WTC11 (cell line): ENCODE data around the gene SPATA4. TPM values are rescaled to one million over a fixed set of nuclear protein-coding genes. Genes with fewer than 3 reads are reported as not detected.

ENCODE experiments used
- ATAC-seq: fragments of 200-7000 bp; cut with Tn5 transposase; 2 replicates; pipeline ENCODE4 v1.10.0; 2021; ENCODE audit warnings: mild to moderate bottlenecking, moderate library complexity
- CTCF ChIA-PET: fragments of 300-600 bp; sonication (Branson Sonifier 250); formaldehyde crosslinking; loops from one replicate; lab custom pipeline; 2021; ENCODE audit warnings: antibody characterized with exemption; lab: Charles Lee
- POLR2A ChIA-PET: fragments of 350-600 bp; sonication (Branson Sonifier 250); formaldehyde crosslinking; loops from one replicate; lab custom pipeline; 2021; ENCODE audit warnings: antibody characterized with exemption; lab: Charles Lee
- DNase-seq: peaks from one replicate; pipeline ENCODE4 v3.0.0; 2021; ENCODE audit warnings: low spot score
- H3K27ac Mint-ChIP-seq: 2 replicates; pipeline ENCODE4 v1.8.0; 2021; ENCODE audit warnings: mixed read lengths
- H3K27me3 Mint-ChIP-seq: 2 replicates; pipeline ENCODE4 v1.8.0; 2021; ENCODE audit warnings: low read depth, mild to moderate bottlenecking, moderate library complexity, mixed read lengths
- H3K36me3 Mint-ChIP-seq: 2 replicates; pipeline ENCODE4 v1.8.0; 2021; ENCODE audit warnings: mixed read lengths
- H3K4me1 Mint-ChIP-seq: 2 replicates; pipeline ENCODE4 v1.8.0; 2022; ENCODE audit warnings: mixed read lengths
- H3K4me3 Mint-ChIP-seq: 2 replicates; pipeline ENCODE4 v1.8.0; 2021; ENCODE audit warnings: mild to moderate bottlenecking, moderate library complexity, mixed read lengths
- H3K9me3 Mint-ChIP-seq: 2 replicates; pipeline ENCODE4 v1.8.0; 2021; ENCODE audit warnings: mixed read lengths
- CREB1 ChIP-seq: sonication (generic); formaldehyde crosslinking; IDR thresholded peaks from 2 replicates; pipeline ENCODE4 v1.8.0; 2023; ENCODE audit warnings: mild to moderate bottlenecking, missing genetic modification reagents
- ELF4 ChIP-seq: sonication (generic); formaldehyde crosslinking; IDR thresholded peaks from 2 replicates; pipeline ENCODE4 v1.8.1; 2022; ENCODE audit warnings: low read depth, mild to moderate bottlenecking, moderate library complexity, missing genetic modification reagents
- EMX1 ChIP-seq: fragments of 250-450 bp; sonication (Bioruptor Pico); IDR thresholded peaks from 2 replicates; pipeline ENCODE4 v1.8.0; 2021; ENCODE audit warnings: mild to moderate bottlenecking
- ESRRA ChIP-seq: sonication (generic); formaldehyde crosslinking; IDR thresholded peaks from 2 replicates; pipeline ENCODE4 v1.8.1; 2022; ENCODE audit warnings: mild to moderate bottlenecking, missing genetic modification reagents, borderline replicate concordance
- FOXJ3 ChIP-seq: sonication (generic); formaldehyde crosslinking; IDR thresholded peaks from 2 replicates; pipeline ENCODE4 v1.9.0; 2021; ENCODE audit warnings: missing genetic modification reagents, mild to moderate bottlenecking, borderline replicate concordance
- MYBL2 ChIP-seq: sonication (generic); formaldehyde crosslinking; IDR thresholded peaks from 2 replicates; pipeline ENCODE4 v1.8.1; 2023; ENCODE audit warnings: mild to moderate bottlenecking, moderate library complexity, missing genetic modification reagents
- OVOL2 ChIP-seq: fragments of 250-450 bp; sonication (Bioruptor Pico); IDR thresholded peaks from 2 replicates; pipeline ENCODE4 v1.9.0; 2021; ENCODE audit warnings: mild to moderate bottlenecking, borderline replicate concordance
- SMAD4 ChIP-seq: sonication (generic); formaldehyde crosslinking; IDR thresholded peaks from 2 replicates; pipeline ENCODE4 v1.8.0; 2022; ENCODE audit warnings: mild to moderate bottlenecking, missing genetic modification reagents
- SP1 ChIP-seq: sonication (generic); formaldehyde crosslinking; conservative IDR thresholded peaks from 2 replicates; pipeline ENCODE4 v1.8.1; 2022; ENCODE audit warnings: missing genetic modification reagents
- ZNF138 ChIP-seq: sonication (generic); formaldehyde crosslinking; conservative IDR thresholded peaks from 2 replicates; pipeline ENCODE4 v1.8.1; 2022; ENCODE audit warnings: mild to moderate bottlenecking, moderate library complexity, missing genetic modification reagents
- ZNF232 ChIP-seq: sonication (generic); formaldehyde crosslinking; IDR thresholded peaks from 2 replicates; pipeline ENCODE4 v1.8.0; 2022; ENCODE audit warnings: mild to moderate bottlenecking, missing genetic modification reagents
- ZNF396 ChIP-seq: fragments of 250-450 bp; sonication (Bioruptor Pico); IDR thresholded peaks from 2 replicates; pipeline ENCODE4 v1.8.0; 2021; ENCODE audit warnings: mild to moderate bottlenecking, moderate library complexity, borderline replicate concordance
- total RNA-seq: library from RNA; stranded (reverse); gene quantifications from 3 replicates; pipeline ENCODE4 v1.2.3, GENCODE V29; 2021
- TF ChIP-seq, protein P1 (sequence below): sonication (generic); formaldehyde crosslinking; IDR thresholded peaks from 2 replicates; pipeline ENCODE4 v1.8.1; 2023; ENCODE audit warnings: mild to moderate bottlenecking, moderate library complexity, missing genetic modification reagents
- TF ChIP-seq, protein P2 (sequence below): sonication (generic); formaldehyde crosslinking; IDR thresholded peaks from 2 replicates; pipeline ENCODE4 v1.8.0; 2023; ENCODE audit warnings: missing genetic modification reagents
- TF ChIP-seq, protein P3 (sequence below): sonication (generic); formaldehyde crosslinking; conservative IDR thresholded peaks from 2 replicates; pipeline ENCODE4 v1.8.1; 2023; ENCODE audit warnings: mild to moderate bottlenecking, low read depth, missing genetic modification reagents, moderate library complexity
- TF ChIP-seq, protein P4 (sequence below): fragments of 250-450 bp; sonication (Bioruptor Pico); IDR thresholded peaks from 2 replicates; pipeline ENCODE4 v1.9.0; 2021; ENCODE audit warnings: mild to moderate bottlenecking
- TF ChIP-seq, protein P5 (sequence below): sonication (generic); formaldehyde crosslinking; IDR thresholded peaks from 2 replicates; pipeline ENCODE4 v1.8.1; 2023; ENCODE audit warnings: mild to moderate bottlenecking, missing genetic modification reagents
- TF ChIP-seq, protein P6 (sequence below): fragments of 250-450 bp; sonication (Bioruptor Pico); IDR thresholded peaks from 2 replicates; pipeline ENCODE4 v1.8.0; 2021; ENCODE audit warnings: mild to moderate bottlenecking
- TF ChIP-seq, protein P7 (sequence below): sonication (generic); formaldehyde crosslinking; IDR thresholded peaks from 2 replicates; pipeline ENCODE4 v1.8.1; 2022; ENCODE audit warnings: low read depth, mild to moderate bottlenecking, moderate library complexity, missing genetic modification reagents, borderline replicate concordance
- TF ChIP-seq, protein P8 (sequence below): sonication (generic); formaldehyde crosslinking; IDR thresholded peaks from 2 replicates; pipeline ENCODE4 v1.8.1; 2023; ENCODE audit warnings: mild to moderate bottlenecking, missing genetic modification reagents, moderate library complexity

The SPATA4 gene
- total RNA-seq, 1 experiment from 2014 or later, result not detected

DNA sequence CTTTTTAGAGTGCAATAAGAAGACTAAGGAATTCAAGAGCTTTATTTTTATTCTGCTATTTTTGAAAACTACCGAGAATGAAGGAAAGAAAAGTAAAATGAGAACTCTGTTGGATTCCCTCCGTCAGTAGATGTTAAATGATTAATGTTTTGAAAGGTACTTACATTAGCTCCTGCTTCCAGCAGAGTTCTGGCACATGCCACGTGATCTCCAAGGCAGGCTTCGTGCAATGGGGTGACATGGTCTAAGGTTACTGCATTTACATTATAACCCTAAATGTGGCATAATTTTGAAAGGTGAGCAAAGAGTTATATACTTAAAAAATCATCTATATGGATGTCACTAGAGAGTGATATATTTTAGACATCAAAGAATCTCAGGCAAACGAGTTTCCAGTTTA, 26.8 kb upstream of the SPATA4 start:
- no peak for ATAC-seq
- no peaks in the 10 kb centered on the region for H3K4me1 Mint-ChIP-seq
- CTCF ChIA-PET, result no interaction called here
- no peak for DNase-seq
- no peak overlapping the region for H3K4me3 Mint-ChIP-seq
- H3K27me3 Mint-ChIP-seq, result no peaks in the 10 kb centered on the region
- TF ChIP-seq, protein P1, sequence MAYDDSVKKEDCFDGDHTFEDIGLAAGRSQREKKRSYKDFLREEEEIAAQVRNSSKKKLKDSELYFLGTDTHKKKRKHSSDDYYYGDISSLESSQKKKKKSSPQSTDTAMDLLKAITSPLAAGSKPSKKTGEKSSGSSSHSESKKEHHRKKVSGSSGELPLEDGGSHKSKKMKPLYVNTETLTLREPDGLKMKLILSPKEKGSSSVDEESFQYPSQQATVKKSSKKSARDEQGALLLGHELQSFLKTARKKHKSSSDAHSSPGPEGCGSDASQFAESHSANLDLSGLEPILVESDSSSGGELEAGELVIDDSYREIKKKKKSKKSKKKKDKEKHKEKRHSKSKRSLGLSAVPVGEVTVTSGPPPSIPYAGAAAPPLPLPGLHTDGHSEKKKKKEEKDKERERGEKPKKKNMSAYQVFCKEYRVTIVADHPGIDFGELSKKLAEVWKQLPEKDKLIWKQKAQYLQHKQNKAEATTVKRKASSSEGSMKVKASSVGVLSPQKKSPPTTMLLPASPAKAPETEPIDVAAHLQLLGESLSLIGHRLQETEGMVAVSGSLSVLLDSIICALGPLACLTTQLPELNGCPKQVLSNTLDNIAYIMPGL, result no peak
- TF ChIP-seq, protein P2, sequence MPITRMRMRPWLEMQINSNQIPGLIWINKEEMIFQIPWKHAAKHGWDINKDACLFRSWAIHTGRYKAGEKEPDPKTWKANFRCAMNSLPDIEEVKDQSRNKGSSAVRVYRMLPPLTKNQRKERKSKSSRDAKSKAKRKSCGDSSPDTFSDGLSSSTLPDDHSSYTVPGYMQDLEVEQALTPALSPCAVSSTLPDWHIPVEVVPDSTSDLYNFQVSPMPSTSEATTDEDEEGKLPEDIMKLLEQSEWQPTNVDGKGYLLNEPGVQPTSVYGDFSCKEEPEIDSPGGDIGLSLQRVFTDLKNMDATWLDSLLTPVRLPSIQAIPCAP (CRISPR knock-in tag), result no peak
- TF ChIP-seq, protein P3, sequence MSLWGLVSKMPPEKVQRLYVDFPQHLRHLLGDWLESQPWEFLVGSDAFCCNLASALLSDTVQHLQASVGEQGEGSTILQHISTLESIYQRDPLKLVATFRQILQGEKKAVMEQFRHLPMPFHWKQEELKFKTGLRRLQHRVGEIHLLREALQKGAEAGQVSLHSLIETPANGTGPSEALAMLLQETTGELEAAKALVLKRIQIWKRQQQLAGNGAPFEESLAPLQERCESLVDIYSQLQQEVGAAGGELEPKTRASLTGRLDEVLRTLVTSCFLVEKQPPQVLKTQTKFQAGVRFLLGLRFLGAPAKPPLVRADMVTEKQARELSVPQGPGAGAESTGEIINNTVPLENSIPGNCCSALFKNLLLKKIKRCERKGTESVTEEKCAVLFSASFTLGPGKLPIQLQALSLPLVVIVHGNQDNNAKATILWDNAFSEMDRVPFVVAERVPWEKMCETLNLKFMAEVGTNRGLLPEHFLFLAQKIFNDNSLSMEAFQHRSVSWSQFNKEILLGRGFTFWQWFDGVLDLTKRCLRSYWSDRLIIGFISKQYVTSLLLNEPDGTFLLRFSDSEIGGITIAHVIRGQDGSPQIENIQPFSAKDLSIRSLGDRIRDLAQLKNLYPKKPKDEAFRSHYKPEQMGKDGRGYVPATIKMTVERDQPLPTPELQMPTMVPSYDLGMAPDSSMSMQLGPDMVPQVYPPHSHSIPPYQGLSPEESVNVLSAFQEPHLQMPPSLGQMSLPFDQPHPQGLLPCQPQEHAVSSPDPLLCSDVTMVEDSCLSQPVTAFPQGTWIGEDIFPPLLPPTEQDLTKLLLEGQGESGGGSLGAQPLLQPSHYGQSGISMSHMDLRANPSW (CRISPR knock-in tag), result no peak
- TF ChIP-seq ESRRA (no peak), SP1 (CRISPR knock-in tag) (no peak), ZNF138 (no peak), EMX1 (CRISPR knock-in tag) (no peak)
- TF ChIP-seq, protein P4, sequence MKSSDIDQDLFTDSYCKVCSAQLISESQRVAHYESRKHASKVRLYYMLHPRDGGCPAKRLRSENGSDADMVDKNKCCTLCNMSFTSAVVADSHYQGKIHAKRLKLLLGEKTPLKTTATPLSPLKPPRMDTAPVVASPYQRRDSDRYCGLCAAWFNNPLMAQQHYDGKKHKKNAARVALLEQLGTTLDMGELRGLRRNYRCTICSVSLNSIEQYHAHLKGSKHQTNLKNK, result no peak
- H3K27ac Mint-ChIP-seq, result no peak overlapping the region
- no peaks in the 10 kb centered on the region for H3K9me3 Mint-ChIP-seq
- H3K36me3 Mint-ChIP-seq, result no peaks in the 10 kb centered on the region
- POLR2A ChIA-PET, result no interaction called here

DNA sequence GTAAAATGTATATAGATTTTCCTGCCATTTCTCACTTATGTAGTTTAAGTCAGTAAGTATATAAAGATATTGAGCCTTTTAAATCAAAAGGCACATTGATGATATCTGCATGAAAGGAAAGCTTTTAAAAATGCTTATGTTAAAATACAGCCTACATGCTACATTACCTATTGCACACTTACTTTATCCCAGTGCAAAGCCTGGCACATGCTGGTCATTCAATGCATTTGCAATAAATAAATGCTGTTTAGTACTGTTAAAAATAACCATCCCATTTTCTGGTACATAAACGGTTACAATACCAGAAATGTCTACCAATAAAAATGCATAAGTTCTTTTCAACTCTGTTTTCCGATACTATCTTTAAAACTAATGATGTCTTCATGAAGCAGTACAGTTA, 22.1 kb upstream of the SPATA4 start:
- Mint-ChIP-seq H3K9me3 (peaks cover 3% of the 10 kb centered on the region), H3K36me3 (0 out of 2 replicates have a peak, but pooled peaks cover 1% of the 10 kb centered on the region), H3K4me1 (no peaks in the 10 kb centered on the region), H3K4me3 (no peak overlapping the region), H3K27me3 (no peaks in the 10 kb centered on the region), H3K27ac (no peak overlapping the region)
- POLR2A ChIA-PET, result interaction anchor here (0.6 to 0.8 kb wide), 3 partner anchors 38 to 123 kb away, joined by 3 read pairs; no protein-coding TSS in a partner anchor
- no peak for ATAC-seq
- CTCF ChIA-PET, result no interaction called here
- DNase-seq, result no peak
- TF ChIP-seq MYBL2 (CRISPR knock-in tag) (no peak), ELF4 (CRISPR knock-in tag) (no peak), FOXJ3 (CRISPR knock-in tag) (no peak), ESRRA (no peak), CREB1 (CRISPR knock-in tag) (no peak), OVOL2 (CRISPR knock-in tag) (no peak), ZNF396 (no peak), SMAD4 (CRISPR knock-in tag) (no peak), ZNF232 (CRISPR knock-in tag) (no peak)
- TF ChIP-seq, protein P5, sequence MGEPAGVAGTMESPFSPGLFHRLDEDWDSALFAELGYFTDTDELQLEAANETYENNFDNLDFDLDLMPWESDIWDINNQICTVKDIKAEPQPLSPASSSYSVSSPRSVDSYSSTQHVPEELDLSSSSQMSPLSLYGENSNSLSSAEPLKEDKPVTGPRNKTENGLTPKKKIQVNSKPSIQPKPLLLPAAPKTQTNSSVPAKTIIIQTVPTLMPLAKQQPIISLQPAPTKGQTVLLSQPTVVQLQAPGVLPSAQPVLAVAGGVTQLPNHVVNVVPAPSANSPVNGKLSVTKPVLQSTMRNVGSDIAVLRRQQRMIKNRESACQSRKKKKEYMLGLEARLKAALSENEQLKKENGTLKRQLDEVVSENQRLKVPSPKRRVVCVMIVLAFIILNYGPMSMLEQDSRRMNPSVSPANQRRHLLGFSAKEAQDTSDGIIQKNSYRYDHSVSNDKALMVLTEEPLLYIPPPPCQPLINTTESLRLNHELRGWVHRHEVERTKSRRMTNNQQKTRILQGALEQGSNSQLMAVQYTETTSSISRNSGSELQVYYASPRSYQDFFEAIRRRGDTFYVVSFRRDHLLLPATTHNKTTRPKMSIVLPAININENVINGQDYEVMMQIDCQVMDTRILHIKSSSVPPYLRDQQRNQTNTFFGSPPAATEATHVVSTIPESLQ (CRISPR knock-in tag), result no peak
- TF ChIP-seq, protein P6, sequence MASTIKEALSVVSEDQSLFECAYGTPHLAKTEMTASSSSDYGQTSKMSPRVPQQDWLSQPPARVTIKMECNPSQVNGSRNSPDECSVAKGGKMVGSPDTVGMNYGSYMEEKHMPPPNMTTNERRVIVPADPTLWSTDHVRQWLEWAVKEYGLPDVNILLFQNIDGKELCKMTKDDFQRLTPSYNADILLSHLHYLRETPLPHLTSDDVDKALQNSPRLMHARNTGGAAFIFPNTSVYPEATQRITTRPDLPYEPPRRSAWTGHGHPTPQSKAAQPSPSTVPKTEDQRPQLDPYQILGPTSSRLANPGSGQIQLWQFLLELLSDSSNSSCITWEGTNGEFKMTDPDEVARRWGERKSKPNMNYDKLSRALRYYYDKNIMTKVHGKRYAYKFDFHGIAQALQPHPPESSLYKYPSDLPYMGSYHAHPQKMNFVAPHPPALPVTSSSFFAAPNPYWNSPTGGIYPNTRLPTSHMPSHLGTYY (CRISPR knock-in tag), result no peak
- TF ChIP-seq, protein P7, sequence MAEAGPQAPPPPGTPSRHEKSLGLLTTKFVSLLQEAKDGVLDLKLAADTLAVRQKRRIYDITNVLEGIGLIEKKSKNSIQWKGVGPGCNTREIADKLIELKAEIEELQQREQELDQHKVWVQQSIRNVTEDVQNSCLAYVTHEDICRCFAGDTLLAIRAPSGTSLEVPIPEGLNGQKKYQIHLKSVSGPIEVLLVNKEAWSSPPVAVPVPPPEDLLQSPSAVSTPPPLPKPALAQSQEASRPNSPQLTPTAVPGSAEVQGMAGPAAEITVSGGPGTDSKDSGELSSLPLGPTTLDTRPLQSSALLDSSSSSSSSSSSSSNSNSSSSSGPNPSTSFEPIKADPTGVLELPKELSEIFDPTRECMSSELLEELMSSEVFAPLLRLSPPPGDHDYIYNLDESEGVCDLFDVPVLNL (CRISPR knock-in tag), result no peak
- TF ChIP-seq, protein P4, result no peak
- TF ChIP-seq, protein P8, sequence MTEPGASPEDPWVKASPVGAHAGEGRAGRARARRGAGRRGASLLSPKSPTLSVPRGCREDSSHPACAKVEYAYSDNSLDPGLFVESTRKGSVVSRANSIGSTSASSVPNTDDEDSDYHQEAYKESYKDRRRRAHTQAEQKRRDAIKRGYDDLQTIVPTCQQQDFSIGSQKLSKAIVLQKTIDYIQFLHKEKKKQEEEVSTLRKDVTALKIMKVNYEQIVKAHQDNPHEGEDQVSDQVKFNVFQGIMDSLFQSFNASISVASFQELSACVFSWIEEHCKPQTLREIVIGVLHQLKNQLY (CRISPR knock-in tag), result no peak
